HEK293 (cell line): ENCODE results near the gene ARHGAP15.

Experiments
- CTCF ChIA-PET: fragments of 350-600 bp; formaldehyde crosslinking; extraction: SDS; loops from one replicate; lab custom pipeline; 2021; ENCODE audit warnings: antibody characterized with exemption; lab: Yijun Ruan, JAX
- POLR2A ChIA-PET: fragments of 300-600 bp; formaldehyde crosslinking; extraction: SDS; loops from one replicate; lab custom pipeline; 2020; ENCODE audit warnings: antibody characterized with exemption, inconsistent platforms; lab: Yijun Ruan, JAX
- H3K27ac ChIP-seq: fragments of 200-500 bp; sonication (Bioruptor generic); 2 replicates; pipeline ENCODE4 v1.5.1; 2014; ENCODE audit warnings: low read depth, low read length, control low read depth, inconsistent platforms; ENCODE audit errors: extremely low read depth
- H3K36me3 ChIP-seq, 2 experiments: fragments of 200-500 bp in 1 of 2; sonication (Bioruptor generic) in 1 of 2; 1 replicate in 1 of 2; 2 replicates in 1 of 2; pipeline ENCODE4 v1.5.1; 2014 to 2017; ENCODE audit warnings: inconsistent platforms in 2 of 2, low read length in 2 of 2; ENCODE audit not compliant: control insufficient read depth in 2 of 2, insufficient read depth in 1 of 2
- H3K4me1 ChIP-seq: fragments of 200-500 bp; sonication (Bioruptor generic); 2 replicates; pipeline ENCODE4 v1.5.1; 2014; ENCODE audit warnings: mild to moderate bottlenecking, low read length, inconsistent platforms; ENCODE audit not compliant: control insufficient read depth, insufficient read depth
- H3K4me3 ChIP-seq: 2 replicates; pipeline ENCODE4 v1.5.1; 2011; ENCODE audit warnings: low read depth, mild to moderate bottlenecking, control low read depth, low read length, moderate library complexity
- H3K9me3 ChIP-seq: fragments of 200-500 bp; sonication (Bioruptor generic); 2 replicates; pipeline ENCODE4 v1.5.1; 2014; ENCODE audit warnings: low read depth, low read length, inconsistent platforms; ENCODE audit not compliant: control insufficient read depth, insufficient read depth
- KLF9 ChIP-seq: fragments of 450-650 bp; formaldehyde crosslinking; IDR thresholded peaks from 2 replicates; pipeline ENCODE4 v1.5.1; 2016; ENCODE audit warnings: missing biosample characterization, missing genetic modification characterization, low read depth
- SALL2 ChIP-seq: fragments of 450-650 bp; formaldehyde crosslinking; IDR thresholded peaks from 2 replicates; pipeline ENCODE4 v1.5.0; 2017; ENCODE audit warnings: missing biosample characterization, mild to moderate bottlenecking, missing genetic modification characterization, borderline replicate concordance
- ZBTB48 ChIP-seq: fragments of 450-650 bp; formaldehyde crosslinking; IDR thresholded peaks from 2 replicates; pipeline ENCODE4 v1.5.1; 2016; ENCODE audit warnings: missing biosample characterization, missing genetic modification characterization
- ZFP69B ChIP-seq: fragments of 450-650 bp; formaldehyde crosslinking; IDR thresholded peaks from 2 replicates; pipeline ENCODE4 v1.5.1; 2016; ENCODE audit warnings: missing biosample characterization, missing genetic modification characterization
- ZIC2 ChIP-seq: fragments of 450-650 bp; formaldehyde crosslinking; IDR thresholded peaks from 2 replicates; pipeline ENCODE4 v1.5.1; 2016; ENCODE audit warnings: missing biosample characterization, missing genetic modification characterization
- ZNF433 ChIP-seq: fragments of 450-650 bp; formaldehyde crosslinking; IDR thresholded peaks from 2 replicates; pipeline ENCODE4 v1.5.1; 2016; ENCODE audit warnings: missing biosample characterization, missing genetic modification characterization, low read depth
- ZNF501 ChIP-seq: fragments of 450-650 bp; formaldehyde crosslinking; IDR thresholded peaks from 2 replicates; pipeline ENCODE4 v1.5.1; 2016; ENCODE audit warnings: missing biosample characterization, missing genetic modification characterization
- ZNF623 ChIP-seq: fragments of 450-650 bp; formaldehyde crosslinking; IDR thresholded peaks from 2 replicates; pipeline ENCODE4 v1.5.1; 2016; ENCODE audit warnings: missing biosample characterization, missing genetic modification characterization
- ZNF785 ChIP-seq: fragments of 450-650 bp; formaldehyde crosslinking; IDR thresholded peaks from 2 replicates; pipeline ENCODE4 v1.5.1; 2016; ENCODE audit warnings: missing biosample characterization, missing genetic modification characterization
- ZNF837 ChIP-seq: fragments of 450-650 bp; formaldehyde crosslinking; IDR thresholded peaks from 2 replicates; pipeline ENCODE4 v1.5.1; 2016; ENCODE audit warnings: missing biosample characterization, missing genetic modification characterization
- TF ChIP-seq, protein P1 (sequence below): fragments of 450-650 bp; formaldehyde crosslinking; IDR thresholded peaks from 2 replicates; pipeline ENCODE4 v1.5.1; 2017; ENCODE audit warnings: missing biosample characterization, missing genetic modification characterization
- TF ChIP-seq, protein P2 (sequence below): fragments of 450-650 bp; formaldehyde crosslinking; conservative IDR thresholded peaks from 2 replicates; pipeline ENCODE4 v1.5.1; 2016; ENCODE audit warnings: low read depth, missing biosample characterization, missing genetic modification characterization
- TF ChIP-seq, protein P3 (sequence below): fragments of 450-650 bp; formaldehyde crosslinking; IDR thresholded peaks from 2 replicates; pipeline ENCODE4 v1.5.1; 2017; ENCODE audit warnings: missing biosample characterization, missing genetic modification characterization

ARHGAP15 gene

DNA sequence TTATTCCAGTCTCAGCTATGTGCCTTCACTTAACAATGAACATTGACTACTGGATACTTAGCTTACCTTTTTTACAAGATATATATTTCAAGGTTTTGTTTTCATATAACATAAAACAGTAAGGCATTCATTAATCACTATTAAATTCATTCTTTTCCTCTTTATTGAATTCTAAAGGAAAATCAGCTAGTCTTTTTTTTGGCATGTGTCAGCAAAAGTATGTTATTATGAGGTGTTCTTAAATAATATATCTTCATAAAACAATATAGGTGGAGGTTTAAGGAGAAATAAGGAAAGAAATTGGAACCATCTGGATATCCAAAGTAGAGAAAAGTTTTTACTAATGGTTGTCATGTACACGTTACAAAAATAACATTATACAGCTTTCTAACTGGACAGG, 472.6 kb downstream of the ARHGAP15 start:
- ChIA-PET CTCF (interaction anchor here (0.8 kb wide), 1 partner anchor 227 kb away, joined by 4 read pairs; no protein-coding TSS in a partner anchor), POLR2A (no interaction called here)
- Histone ChIP-seq H3K9me3 (no peaks in the 10 kb centered on the region), H3K27ac (no peak overlapping the region), H3K36me3 (no peaks in the 10 kb centered on the region), H3K4me1 (no peaks in the 10 kb centered on the region), H3K4me3 (no peak overlapping the region)
- TF ChIP-seq ZIC2 (tag by site-specific recombination): no peak
- TF ChIP-seq, protein P1, sequence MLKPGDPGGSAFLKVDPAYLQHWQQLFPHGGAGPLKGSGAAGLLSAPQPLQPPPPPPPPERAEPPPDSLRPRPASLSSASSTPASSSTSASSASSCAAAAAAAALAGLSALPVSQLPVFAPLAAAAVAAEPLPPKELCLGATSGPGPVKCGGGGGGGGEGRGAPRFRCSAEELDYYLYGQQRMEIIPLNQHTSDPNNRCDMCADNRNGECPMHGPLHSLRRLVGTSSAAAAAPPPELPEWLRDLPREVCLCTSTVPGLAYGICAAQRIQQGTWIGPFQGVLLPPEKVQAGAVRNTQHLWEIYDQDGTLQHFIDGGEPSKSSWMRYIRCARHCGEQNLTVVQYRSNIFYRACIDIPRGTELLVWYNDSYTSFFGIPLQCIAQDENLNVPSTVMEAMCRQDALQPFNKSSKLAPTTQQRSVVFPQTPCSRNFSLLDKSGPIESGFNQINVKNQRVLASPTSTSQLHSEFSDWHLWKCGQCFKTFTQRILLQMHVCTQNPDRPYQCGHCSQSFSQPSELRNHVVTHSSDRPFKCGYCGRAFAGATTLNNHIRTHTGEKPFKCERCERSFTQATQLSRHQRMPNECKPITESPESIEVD (tag by site-specific recombination): no peak
- TF ChIP-seq ZNF837 (tag by site-specific recombination): no peak

DNA sequence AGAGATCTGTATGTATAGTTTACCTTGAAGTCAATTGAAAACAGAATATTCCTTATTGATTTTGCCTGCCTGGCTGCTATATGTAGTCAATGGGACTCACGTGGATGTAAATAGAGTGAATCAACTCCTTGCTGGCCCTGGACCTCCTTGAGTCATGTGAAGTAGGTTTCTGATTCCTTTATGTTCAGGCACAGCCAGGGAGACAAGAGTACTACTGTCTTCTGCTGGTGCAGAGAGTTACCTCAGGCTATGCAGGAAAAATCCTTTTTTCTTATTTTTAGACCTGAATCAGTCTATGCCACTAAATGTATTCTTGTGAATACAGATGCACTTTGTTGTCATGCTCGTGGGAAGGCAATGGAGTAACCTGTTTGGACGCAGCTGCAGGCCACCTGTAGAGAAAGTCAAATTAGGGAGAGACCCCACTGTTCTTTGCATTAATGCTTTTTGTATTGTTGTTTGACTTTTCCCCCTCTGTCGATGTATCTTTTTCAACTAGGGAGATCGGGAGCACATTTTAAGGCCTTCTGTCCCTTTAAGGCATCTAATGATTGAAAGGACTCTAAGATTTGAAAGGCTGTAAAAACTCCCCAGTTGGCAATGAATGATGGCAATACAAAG, 473.9 kb downstream of the ARHGAP15 start:
- Histone ChIP-seq H3K4me1 (no peaks in the 10 kb centered on the region; the same call in 1 of the 2 replicates), H3K36me3 (no peaks in the 10 kb centered on the region)
- TF ChIP-seq ZFP69B (tag by site-specific recombination) (no peak), ZBTB48 (tag by site-specific recombination) (no peak), ZNF501 (tag by site-specific recombination) (no peak), SALL2 (tag by site-specific recombination) (no peak), ZNF433 (tag by site-specific recombination) (no peak), ZNF785 (tag by site-specific recombination) (no peak), KLF9 (tag by site-specific recombination) (no peak), ZNF623 (tag by site-specific recombination) (no peak)
- TF ChIP-seq, protein P2, sequence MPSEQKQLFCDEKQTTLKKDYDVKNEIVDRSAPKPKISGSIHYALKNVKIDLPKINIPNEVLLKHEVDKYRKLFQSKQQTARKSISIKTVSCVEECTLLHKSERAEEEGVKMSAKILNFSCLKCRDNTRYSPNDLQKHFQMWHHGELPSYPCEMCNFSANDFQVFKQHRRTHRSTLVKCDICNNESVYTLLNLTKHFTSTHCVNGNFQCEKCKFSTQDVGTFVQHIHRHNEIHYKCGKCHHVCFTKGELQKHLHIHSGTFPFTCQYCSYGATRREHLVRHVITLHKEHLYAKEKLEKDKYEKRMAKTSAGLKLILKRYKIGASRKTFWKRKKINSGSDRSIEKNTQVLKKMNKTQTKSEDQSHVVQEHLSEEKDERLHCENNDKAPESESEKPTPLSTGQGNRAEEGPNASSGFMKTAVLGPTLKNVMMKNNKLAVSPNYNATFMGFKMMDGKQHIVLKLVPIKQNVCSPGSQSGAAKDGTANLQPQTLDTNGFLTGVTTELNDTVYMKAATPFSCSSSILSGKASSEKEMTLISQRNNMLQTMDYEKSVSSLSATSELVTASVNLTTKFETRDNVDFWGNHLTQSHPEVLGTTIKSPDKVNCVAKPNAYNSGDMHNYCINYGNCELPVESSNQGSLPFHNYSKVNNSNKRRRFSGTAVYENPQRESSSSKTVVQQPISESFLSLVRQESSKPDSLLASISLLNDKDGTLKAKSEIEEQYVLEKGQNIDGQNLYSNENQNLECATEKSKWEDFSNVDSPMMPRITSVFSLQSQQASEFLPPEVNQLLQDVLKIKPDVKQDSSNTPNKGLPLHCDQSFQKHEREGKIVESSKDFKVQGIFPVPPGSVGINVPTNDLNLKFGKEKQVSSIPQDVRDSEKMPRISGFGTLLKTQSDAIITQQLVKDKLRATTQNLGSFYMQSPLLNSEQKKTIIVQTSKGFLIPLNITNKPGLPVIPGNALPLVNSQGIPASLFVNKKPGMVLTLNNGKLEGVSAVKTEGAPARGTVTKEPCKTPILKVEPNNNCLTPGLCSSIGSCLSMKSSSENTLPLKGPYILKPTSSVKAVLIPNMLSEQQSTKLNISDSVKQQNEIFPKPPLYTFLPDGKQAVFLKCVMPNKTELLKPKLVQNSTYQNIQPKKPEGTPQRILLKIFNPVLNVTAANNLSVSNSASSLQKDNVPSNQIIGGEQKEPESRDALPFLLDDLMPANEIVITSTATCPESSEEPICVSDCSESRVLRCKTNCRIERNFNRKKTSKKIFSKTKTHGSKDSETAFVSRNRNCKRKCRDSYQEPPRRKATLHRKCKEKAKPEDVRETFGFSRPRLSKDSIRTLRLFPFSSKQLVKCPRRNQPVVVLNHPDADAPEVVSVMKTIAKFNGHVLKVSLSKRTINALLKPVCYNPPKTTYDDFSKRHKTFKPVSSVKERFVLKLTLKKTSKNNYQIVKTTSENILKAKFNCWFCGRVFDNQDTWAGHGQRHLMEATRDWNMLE (tag by site-specific recombination): no peak
- TF ChIP-seq, protein P3, sequence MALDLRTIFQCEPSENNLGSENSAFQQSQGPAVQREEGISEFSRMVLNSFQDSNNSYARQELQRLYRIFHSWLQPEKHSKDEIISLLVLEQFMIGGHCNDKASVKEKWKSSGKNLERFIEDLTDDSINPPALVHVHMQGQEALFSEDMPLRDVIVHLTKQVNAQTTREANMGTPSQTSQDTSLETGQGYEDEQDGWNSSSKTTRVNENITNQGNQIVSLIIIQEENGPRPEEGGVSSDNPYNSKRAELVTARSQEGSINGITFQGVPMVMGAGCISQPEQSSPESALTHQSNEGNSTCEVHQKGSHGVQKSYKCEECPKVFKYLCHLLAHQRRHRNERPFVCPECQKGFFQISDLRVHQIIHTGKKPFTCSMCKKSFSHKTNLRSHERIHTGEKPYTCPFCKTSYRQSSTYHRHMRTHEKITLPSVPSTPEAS (tag by site-specific recombination): no peak
- TF ChIP-seq, all 188 proteins: peak for 0
- no peaks in the 10 kb centered on the region for H3K9me3 ChIP-seq
- no peak overlapping the region for H3K4me3 ChIP-seq
- CTCF ChIA-PET: interaction anchor here (0.7 kb wide), 1 partner anchor 652 kb away, joined by 3 read pairs; no protein-coding TSS in a partner anchor
- H3K27ac ChIP-seq: no peak overlapping the region
- POLR2A ChIA-PET: no interaction called here
